Fibroblast of the aortic adventitia (primary cell): Measurements from ENCODE around the gene EXOSC7. TPM values are rescaled to one million over a fixed set of nuclear protein-coding genes. Genes with fewer than 3 reads are reported as not detected.

Experiments
- DNase-seq: peaks from one replicate; pipeline ENCODE4 v3.0.0-alpha.2; 2010; ENCODE audit warnings: low read depth
- H3K4me3 ChIP-seq: 2 replicates; pipeline ENCODE4 v1.5.1; 2011; ENCODE audit warnings: low read depth, mild to moderate bottlenecking, control low read depth, low read length, moderate library complexity
- CTCF ChIP-seq: IDR thresholded peaks from 2 replicates; pipeline ENCODE4 v1.5.1; 2011; ENCODE audit warnings: mild to moderate bottlenecking, low read length, control low read depth, inconsistent platforms; ENCODE audit not compliant: insufficient read depth
- total RNA-seq: library from RNA; depleted of rRNA; stranded (reverse); fragments of >200 nt; gene quantifications from 2 replicates; pipeline ENCODE4 v1.2.3, GENCODE V29; 2012; ENCODE audit warnings: low replicate concordance

The EXOSC7 gene
- total RNA-seq, 1 donor = 26.8 TPM

- no peak for DNase-seq
- H3K4me3 ChIP-seq = no peak overlapping the region
- no peak for TF ChIP-seq CTCF
These were observed 13.8 kb downstream of the EXOSC7 start for GRCh38 chr3:44989636-44990373.

DNA sequence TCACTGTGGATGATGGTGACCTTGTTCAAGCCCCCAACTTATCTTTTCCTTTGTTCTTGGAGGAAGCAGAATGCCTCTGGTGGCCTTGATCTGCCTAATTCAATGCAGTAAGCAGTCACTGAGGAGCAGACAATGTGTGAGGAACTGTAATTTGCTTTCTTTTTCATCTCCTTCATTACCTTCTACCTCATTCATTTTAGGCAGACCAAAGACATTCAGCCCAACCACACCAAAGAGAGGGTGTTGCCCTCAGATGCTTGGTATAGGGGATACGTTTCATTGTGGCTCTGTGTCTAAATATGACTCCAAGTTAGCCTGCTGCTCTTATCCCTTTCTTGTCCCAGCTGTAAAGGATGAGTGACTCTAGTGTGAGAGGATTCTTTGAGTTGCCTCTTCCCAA lies 15.3 kb downstream of the EXOSC7 start:
- TF ChIP-seq CTCF = no peak
- no peak for DNase-seq
- no peak overlapping the region for H3K4me3 ChIP-seq

- peak; percentile 19 for DNase-seq
- H3K4me3 ChIP-seq = no peak overlapping the region
- TF ChIP-seq CTCF = peak; percentile 75
These were observed 16.8 kb downstream of the EXOSC7 start for GRCh38 chr3:44992555-44993470.

- no peak overlapping the region for H3K4me3 ChIP-seq
- TF ChIP-seq CTCF = no peak
- DNase-seq = peak; percentile 59
These were observed 17.6 kb downstream of the EXOSC7 start for GRCh38 chr3:44993471-44994205.

- peak; percentile 68 for DNase-seq
- no peak for TF ChIP-seq CTCF
- H3K4me3 ChIP-seq = no peak overlapping the region
These were observed 19.2 kb downstream of the EXOSC7 start for GRCh38 chr3:44995142-44995770.

DNA sequence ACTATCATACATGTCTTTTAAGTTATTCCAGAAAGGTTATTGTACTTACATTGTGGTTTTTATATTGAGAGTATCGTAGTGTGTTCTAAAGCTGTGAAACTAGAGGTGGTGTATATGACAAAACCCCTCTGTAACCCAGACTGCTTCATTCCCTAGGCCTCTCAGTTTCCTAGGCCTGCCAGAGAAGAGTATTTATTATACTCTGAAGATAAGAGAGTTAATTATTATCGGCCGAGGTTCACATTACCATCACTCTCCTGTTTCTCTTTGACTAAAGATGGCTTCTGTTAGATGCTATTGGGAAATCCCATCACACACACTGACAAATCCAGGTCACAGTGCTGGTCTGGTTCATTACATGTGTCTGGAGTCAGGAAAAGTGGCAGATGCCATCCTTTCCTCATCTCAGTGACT lies 20.5 kb downstream of the EXOSC7 start:
- TF ChIP-seq CTCF = no peak
- no peak for DNase-seq
- no peak overlapping the region for H3K4me3 ChIP-seq
